ENCODE results near the gene C4A. TPM values are rescaled to one million over a fixed set of nuclear protein-coding genes. Genes with fewer than 3 reads are reported as not detected.
"Not testable (repeated sequence)": the region's sequence is repeated elsewhere in the genome, so short reads cannot be mapped to it uniquely, and the experiment has no call there.

The C4A gene
- total and polyA plus RNA-seq, 2 of the 13 experiments (the other 11 are each of a cell fraction or from before 2014, with no cell fraction given): 165 to 478 TPM

- CTCF ChIA-PET (ENCODE audit: low intra/inter-chr PET ratio, low total read pairs); H4K20me1 ChIP-seq (ENCODE audit: insufficient read depth, low read length); in situ Hi-C loops (cut with HindIII; ENCODE audit: extremely low pct_ligation_motif_present, low pct_unique_long_range_greater_than_20kb); H3K4me3 ChIP-seq (replicated peaks in 1 of 3; ENCODE audit: insufficient read depth in 1 of 3, low read depth in 2 of 3, low read length in 3 of 3); DNase-seq (ENCODE audit: low spot score); H3K4me1 ChIP-seq (ENCODE audit: insufficient read depth, low read length); H3K36me3 ChIP-seq (replicated peaks in 1 of 2; ENCODE audit: control insufficient read depth in 1 of 2, insufficient read depth in 2 of 2, low read length in 2 of 2); BruUV-seq (replicated peaks); H2AFZ ChIP-seq (ENCODE audit: low read length); H3K27me3 ChIP-seq (ENCODE audit: control insufficient read depth in 1 of 2, insufficient read depth in 2 of 2, low read length in 2 of 2); H3K79me2 ChIP-seq (ENCODE audit: insufficient read depth, low read length); H3K27ac ChIP-seq (ENCODE audit: extremely low read length, insufficient read depth, low read length); H3K9ac ChIP-seq (ENCODE audit: insufficient read depth, low read depth, low read length); intact Hi-C loops (cut with micrococcal nuclease; ENCODE audit: unreplicated experiment); POLR2A ChIA-PET; H3K4me2 ChIP-seq (ENCODE audit: low read depth, low read length); H3K9me3 ChIP-seq (ENCODE audit: low read length): not testable (repeated sequence)
- peak; percentile 60 for ATAC-seq
- peak; percentile 74 for FAIRE-seq
- WGBS (ENCODE audit: low lambda C conversion rate): no CpG with 5 or more reads among the region's 6 CpGs
Measured at GRCh38 chr6:32014547-32014946, 32.7 kb downstream of the C4A start, which contains the start of gene C4B. Gene C4B (plus strand): TSS chr6:32014795. CDS start chr6:32014846, 51 bp downstream.

GRCh38 chr6:32022100-32022499 lies 40.2 kb downstream of the C4A start:
- H4K20me1 ChIP-seq (ENCODE audit: insufficient read depth, low read length); POLR2A ChIA-PET; DNase-seq (ENCODE audit: low spot score); H3K27me3 ChIP-seq (ENCODE audit: control insufficient read depth in 1 of 2, insufficient read depth in 2 of 2, low read length in 2 of 2); in situ Hi-C loops (cut with HindIII; ENCODE audit: extremely low pct_ligation_motif_present, low pct_unique_long_range_greater_than_20kb); H3K4me3 ChIP-seq (replicated peaks in 1 of 3; ENCODE audit: insufficient read depth in 1 of 3, low read depth in 2 of 3, low read length in 3 of 3); H2AFZ ChIP-seq (ENCODE audit: low read length); H3K9ac ChIP-seq (ENCODE audit: insufficient read depth, low read depth, low read length); intact Hi-C loops (cut with micrococcal nuclease; ENCODE audit: unreplicated experiment); H3K36me3 ChIP-seq (replicated peaks in 1 of 2; ENCODE audit: control insufficient read depth in 1 of 2, insufficient read depth in 2 of 2, low read length in 2 of 2); ATAC-seq; H3K4me2 ChIP-seq (ENCODE audit: low read depth, low read length); CTCF ChIA-PET (ENCODE audit: low intra/inter-chr PET ratio, low total read pairs); H3K4me1 ChIP-seq (ENCODE audit: insufficient read depth, low read length); FAIRE-seq; H3K79me2 ChIP-seq (ENCODE audit: insufficient read depth, low read length); H3K27ac ChIP-seq (ENCODE audit: extremely low read length, insufficient read depth, low read length); H3K9me3 ChIP-seq (ENCODE audit: low read length); BruUV-seq (replicated peaks): not testable (repeated sequence)
- no CpG with 5 or more reads among the region's 10 CpGs for WGBS (ENCODE audit: low lambda C conversion rate)

- FAIRE-seq; CTCF ChIA-PET (ENCODE audit: low intra/inter-chr PET ratio, low total read pairs); H3K36me3 ChIP-seq (replicated peaks in 1 of 2; ENCODE audit: control insufficient read depth in 1 of 2, insufficient read depth in 2 of 2, low read length in 2 of 2); H3K27me3 ChIP-seq (ENCODE audit: control insufficient read depth in 1 of 2, insufficient read depth in 2 of 2, low read length in 2 of 2); H3K9ac ChIP-seq (ENCODE audit: insufficient read depth, low read depth, low read length); intact Hi-C loops (cut with micrococcal nuclease; ENCODE audit: unreplicated experiment); H3K9me3 ChIP-seq (ENCODE audit: low read length); H3K4me1 ChIP-seq (ENCODE audit: insufficient read depth, low read length); H4K20me1 ChIP-seq (ENCODE audit: insufficient read depth, low read length); ATAC-seq; H3K4me3 ChIP-seq (replicated peaks in 1 of 3; ENCODE audit: insufficient read depth in 1 of 3, low read depth in 2 of 3, low read length in 3 of 3); in situ Hi-C loops (cut with HindIII; ENCODE audit: extremely low pct_ligation_motif_present, low pct_unique_long_range_greater_than_20kb); DNase-seq (ENCODE audit: low spot score); H3K4me2 ChIP-seq (ENCODE audit: low read depth, low read length); H3K27ac ChIP-seq (ENCODE audit: extremely low read length, insufficient read depth, low read length); H3K79me2 ChIP-seq (ENCODE audit: insufficient read depth, low read length); BruUV-seq (replicated peaks); H2AFZ ChIP-seq (ENCODE audit: low read length); POLR2A ChIA-PET: not testable (repeated sequence)
- WGBS (ENCODE audit: low lambda C conversion rate): 100% methylated on average over 4 of the region's 10 CpGs
Measured at GRCh38 chr6:32028631-32029030, 46.8 kb downstream of the C4A start.

GRCh38 chr6:32029553-32029952 lies 47.7 kb downstream of the C4A start:
- BruUV-seq (replicated peaks): TSS peak; percentile 23
- in situ Hi-C loops (cut with HindIII; ENCODE audit: extremely low pct_ligation_motif_present, low pct_unique_long_range_greater_than_20kb); H3K36me3 ChIP-seq (replicated peaks in 1 of 2; ENCODE audit: control insufficient read depth in 1 of 2, insufficient read depth in 2 of 2, low read length in 2 of 2); H3K9me3 ChIP-seq (ENCODE audit: low read length); H3K27ac ChIP-seq (ENCODE audit: extremely low read length, insufficient read depth, low read length); intact Hi-C loops (cut with micrococcal nuclease; ENCODE audit: unreplicated experiment); ATAC-seq; H3K79me2 ChIP-seq (ENCODE audit: insufficient read depth, low read length); H3K4me2 ChIP-seq (ENCODE audit: low read depth, low read length); CTCF ChIA-PET (ENCODE audit: low intra/inter-chr PET ratio, low total read pairs); H2AFZ ChIP-seq (ENCODE audit: low read length); H3K4me1 ChIP-seq (ENCODE audit: insufficient read depth, low read length); H3K4me3 ChIP-seq (replicated peaks in 1 of 3; ENCODE audit: insufficient read depth in 1 of 3, low read depth in 2 of 3, low read length in 3 of 3); H3K27me3 ChIP-seq (ENCODE audit: control insufficient read depth in 1 of 2, insufficient read depth in 2 of 2, low read length in 2 of 2); H4K20me1 ChIP-seq (ENCODE audit: insufficient read depth, low read length); POLR2A ChIA-PET; FAIRE-seq; DNase-seq (ENCODE audit: low spot score); H3K9ac ChIP-seq (ENCODE audit: insufficient read depth, low read depth, low read length): not testable (repeated sequence)
- 88% methylated on average over 8 of the region's 14 CpGs for WGBS (ENCODE audit: low lambda C conversion rate)

Measured in HepG2 (cell line).